Loucy (cell line): ENCODE results near the gene GRM5.

Experiments
- H2AFZ ChIP-seq: fragments of 200-600 bp; sonication (generic); 2 replicates; pipeline ENCODE4 v1.6.0; 2016; ENCODE audit warnings: antibody characterized with exemption, mild to moderate bottlenecking, low read length, moderate library complexity
- H3F3A ChIP-seq: fragments of 200-600 bp; 2 replicates; pipeline ENCODE4 v1.6.0; 2016; ENCODE audit warnings: antibody characterized with exemption, low read depth, mild to moderate bottlenecking
- H3K27me3 ChIP-seq: fragments of 200-600 bp; sonication (generic); 2 replicates; pipeline ENCODE4 v1.6.1; 2014; ENCODE audit warnings: low read length, mild to moderate bottlenecking; ENCODE audit not compliant: insufficient read depth, poor library complexity, severe bottlenecking
- H3K36me3 ChIP-seq: fragments of 200-600 bp; sonication (generic); 2 replicates; pipeline ENCODE4 v1.6.1; 2016; ENCODE audit warnings: low read length; ENCODE audit not compliant: insufficient read depth
- H3K4me1 ChIP-seq: fragments of 200-600 bp; sonication (generic); 2 replicates; pipeline ENCODE4 v1.5.1; 2014; ENCODE audit warnings: low read length, mild to moderate bottlenecking; ENCODE audit not compliant: insufficient read depth, poor library complexity, severe bottlenecking
- H3K4me2 ChIP-seq: fragments of 200-600 bp; sonication (generic); 2 replicates; pipeline ENCODE4 v1.6.0; 2014; ENCODE audit warnings: antibody characterized with exemption, low read length, low read depth, mild to moderate bottlenecking; ENCODE audit not compliant: poor library complexity, severe bottlenecking
- H3K4me3 ChIP-seq: fragments of 200-600 bp; sonication (generic); 2 replicates; pipeline ENCODE4 v1.5.1; 2014; ENCODE audit warnings: low read length, mild to moderate bottlenecking, mixed read lengths; ENCODE audit not compliant: poor library complexity, severe bottlenecking
- H3K79me2 ChIP-seq: fragments of 200-600 bp; sonication (generic); 2 replicates; pipeline ENCODE4 v1.6.1; 2014; ENCODE audit warnings: low read length; ENCODE audit not compliant: insufficient read depth
- H3K9ac ChIP-seq: fragments of 200-600 bp; sonication (generic); 2 replicates; pipeline ENCODE4 v1.6.0; 2014; ENCODE audit warnings: mild to moderate bottlenecking, low read depth, low read length, moderate library complexity; ENCODE audit not compliant: poor library complexity, severe bottlenecking
- H3K9me2 ChIP-seq: fragments of 200-600 bp; sonication (generic); replicated peaks from 2 replicates; pipeline ENCODE4 v1.6.1; 2016; ENCODE audit warnings: low read depth, low read length, mixed read lengths
- H3K9me3 ChIP-seq: fragments of 200-600 bp; sonication (generic); 2 replicates; pipeline ENCODE4 v1.6.1; 2014; ENCODE audit warnings: mild to moderate bottlenecking, antibody characterized with exemption, low read length, low read depth; ENCODE audit not compliant: insufficient read depth
- H4K20me1 ChIP-seq: fragments of 200-600 bp; sonication (generic); 2 replicates; pipeline ENCODE4 v1.6.0; 2014; ENCODE audit warnings: antibody characterized with exemption, low read length, mild to moderate bottlenecking; ENCODE audit not compliant: insufficient read depth, poor library complexity, severe bottlenecking
- CTCF ChIP-seq: fragments of 200-600 bp; sonication (generic); conservative IDR thresholded peaks from 2 replicates; pipeline ENCODE4 v1.5.1; 2014; ENCODE audit warnings: mild to moderate bottlenecking, antibody characterized with exemption, low read length
- EZH2phosphoT487 ChIP-seq: fragments of 200-600 bp; IDR thresholded peaks from 2 replicates; pipeline ENCODE4 v1.6.1; 2018; ENCODE audit warnings: antibody characterized with exemption, mild to moderate bottlenecking, moderate library complexity, borderline replicate concordance

GRM5 gene

GRCh38 chr11:88494848-88495247 is 570.9 kb downstream of the GRM5 start:
- no peak for TF ChIP-seq CTCF
- no peak for TF ChIP-seq EZH2phosphoT487
- Histone ChIP-seq H3K79me2 (no peaks in the 10 kb centered on the region), H3K9me2 (no peaks in the 10 kb centered on the region), H3K4me1 (no peaks in the 10 kb centered on the region), H3K9ac (no peak overlapping the region), H3K36me3 (no peaks in the 10 kb centered on the region), H3K4me2 (no peak overlapping the region), H2AFZ (no peak overlapping the region), H4K20me1 (no peaks in the 10 kb centered on the region), H3K27me3 (no peaks in the 10 kb centered on the region), H3K4me3 (no peak overlapping the region), H3K9me3 (no peaks in the 10 kb centered on the region), H3F3A (no peaks in the 10 kb centered on the region)

DNA sequence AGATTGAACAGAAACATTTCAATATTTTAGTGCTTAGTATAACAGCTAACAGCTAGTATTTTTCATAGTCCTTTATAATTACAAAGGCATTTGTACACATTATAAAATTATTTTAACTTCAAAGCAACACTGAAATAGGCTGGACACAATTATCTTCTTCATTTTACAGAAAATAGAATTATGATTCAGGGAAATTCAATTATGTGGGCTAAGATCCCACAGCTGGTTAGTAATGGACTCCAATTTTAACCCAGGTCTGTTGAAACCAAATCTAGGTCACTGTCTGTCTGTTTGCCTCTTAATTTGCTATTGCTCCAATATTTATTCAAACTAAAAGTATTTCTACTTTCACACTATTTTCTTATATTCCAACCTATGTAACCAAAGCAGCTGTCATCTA is 574.1 kb downstream of the GRM5 start:
- Histone ChIP-seq H3K36me3 (no peaks in the 10 kb centered on the region), H3K4me2 (no peak overlapping the region), H3K9me2 (no peaks in the 10 kb centered on the region), H3K9ac (no peak overlapping the region), H3K4me3 (no peak overlapping the region), H3K27me3 (no peaks in the 10 kb centered on the region), H3K79me2 (no peaks in the 10 kb centered on the region), H3K4me1 (no peaks in the 10 kb centered on the region), H3K9me3 (no peaks in the 10 kb centered on the region), H2AFZ (no peak overlapping the region), H4K20me1 (no peaks in the 10 kb centered on the region), H3F3A (no peaks in the 10 kb centered on the region)
- no peak for TF ChIP-seq CTCF
- TF ChIP-seq EZH2phosphoT487: no peak

DNA sequence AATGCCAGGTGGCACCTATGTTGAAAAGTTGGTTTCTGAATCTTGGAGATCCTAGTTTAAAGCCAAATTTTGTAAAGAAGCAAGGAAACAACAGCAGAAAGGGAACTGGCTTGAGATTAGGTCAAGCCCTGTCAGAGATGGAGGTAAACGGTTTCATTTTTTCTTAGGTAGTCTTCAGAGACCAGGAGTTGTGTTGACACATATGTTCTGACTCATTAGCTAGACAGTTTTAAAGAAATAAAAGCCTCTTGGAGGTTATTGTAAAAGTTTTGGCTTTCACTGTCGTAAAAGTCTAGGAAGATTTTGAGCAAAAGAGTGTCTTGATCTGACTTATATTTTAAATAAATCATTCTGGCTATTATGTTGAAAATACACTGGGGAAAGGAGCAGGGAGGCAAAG is 576.8 kb downstream of the GRM5 start:
- Histone ChIP-seq H3K4me2 (no peak overlapping the region), H2AFZ (no peak overlapping the region), H3K9ac (no peak overlapping the region)

More for the DNA sequence above, 576.8 kb downstream of the GRM5 start:
- no peaks in the 10 kb centered on the region for H3K36me3 ChIP-seq
- H3F3A ChIP-seq: no peaks in the 10 kb centered on the region
- H3K4me3 ChIP-seq: no peak overlapping the region
- no peaks in the 10 kb centered on the region for H3K4me1 ChIP-seq
- H3K27me3 ChIP-seq: no peaks in the 10 kb centered on the region
- no peaks in the 10 kb centered on the region for H3K9me2 ChIP-seq
- no peaks in the 10 kb centered on the region for H4K20me1 ChIP-seq
- no peaks in the 10 kb centered on the region for H3K79me2 ChIP-seq
- no peaks in the 10 kb centered on the region for H3K9me3 ChIP-seq
- TF ChIP-seq EZH2phosphoT487: no peak
- no peak for TF ChIP-seq CTCF
